Neural progenitor cell (in vitro differentiated cells): ENCODE results near the gene THSD4. TPM values are rescaled to one million over a fixed set of nuclear protein-coding genes. Genes with fewer than 3 reads are reported as not detected.

Experiments
- DNase-seq: peaks from one replicate; pipeline ENCODE4 v3.0.0-alpha.2; 2016; ENCODE audit warnings: low spot score
- H2AFZ ChIP-seq: fragments of 200-600 bp; sonication (generic); replicated peaks from 2 replicates; pipeline ENCODE4 v1.6.1; 2016; ENCODE audit warnings: antibody characterized with exemption
- H3F3A ChIP-seq: fragments of 200-600 bp; sonication (generic); 2 replicates; pipeline ENCODE4 v1.6.1; 2016; ENCODE audit warnings: antibody characterized with exemption, low read depth
- H3K27ac ChIP-seq: fragments of 200-600 bp; sonication (generic); 2 replicates; pipeline ENCODE4 v1.5.1; 2016; ENCODE audit warnings: mild to moderate bottlenecking
- H3K27me3 ChIP-seq: fragments of 200-600 bp; sonication (generic); 2 replicates; pipeline ENCODE4 v1.6.1; 2016; ENCODE audit warnings: mild to moderate bottlenecking, moderate library complexity
- H3K36me3 ChIP-seq: fragments of 200-600 bp; sonication (generic); 2 replicates; pipeline ENCODE4 v1.5.1; 2016
- H3K4me1 ChIP-seq: fragments of 200-600 bp; sonication (generic); 2 replicates; pipeline ENCODE4 v1.6.1; 2016; ENCODE audit warnings: mixed run types
- H3K4me2 ChIP-seq: fragments of 200-600 bp; sonication (generic); 2 replicates; pipeline ENCODE4 v1.6.1; 2016
- H3K4me3 ChIP-seq: fragments of 200-600 bp; sonication (generic); 2 replicates; pipeline ENCODE4 v1.5.1; 2016
- H3K79me2 ChIP-seq: fragments of 200-600 bp; sonication (generic); 2 replicates; pipeline ENCODE4 v1.6.1; 2016; ENCODE audit warnings: low read depth
- H3K9ac ChIP-seq: fragments of 200-600 bp; sonication (generic); 2 replicates; pipeline ENCODE4 v1.6.1; 2016
- H3K9me3 ChIP-seq: fragments of 200-600 bp; sonication (generic); 2 replicates; pipeline ENCODE4 v1.5.1; 2016; ENCODE audit warnings: low read depth
- H4K20me1 ChIP-seq: fragments of 200-600 bp; sonication (generic); 2 replicates; pipeline ENCODE4 v1.6.1; 2016; ENCODE audit warnings: low read depth
- H3K27ac Mint-ChIP-seq: 3 replicates; pipeline ENCODE4 v1.8.0; 2021; ENCODE audit warnings: mixed read lengths
- H3K27me3 Mint-ChIP-seq: 2 replicates; pipeline ENCODE4 v1.8.0; 2022; ENCODE audit warnings: low read depth, mild to moderate bottlenecking, inconsistent platforms, moderate library complexity, mixed read lengths; ENCODE audit not compliant: insufficient read depth
- H3K36me3 Mint-ChIP-seq: 3 replicates; pipeline ENCODE4 v1.8.0; 2021; ENCODE audit warnings: mixed read lengths
- H3K4me1 Mint-ChIP-seq: 3 replicates; pipeline ENCODE4 v1.8.0; 2021; ENCODE audit warnings: mixed read lengths
- H3K4me3 Mint-ChIP-seq: 3 replicates; pipeline ENCODE4 v1.8.0; 2021; ENCODE audit warnings: mild to moderate bottlenecking, moderate library complexity, mixed read lengths
- H3K9me3 Mint-ChIP-seq: 3 replicates; pipeline ENCODE4 v1.8.0; 2020; ENCODE audit warnings: mixed read lengths
- CTCF ChIP-seq: fragments of 200-600 bp; sonication (generic); IDR thresholded peaks from 2 replicates; pipeline ENCODE4 v1.5.1; 2017; ENCODE audit warnings: antibody characterized with exemption, mild to moderate bottlenecking
- EZH2 ChIP-seq: fragments of 200-600 bp; sonication (generic); IDR thresholded peaks from 2 replicates; pipeline ENCODE4 v1.6.1; 2017; ENCODE audit warnings: antibody characterized with exemption, mild to moderate bottlenecking, moderate library complexity
- EZH2phosphoT487 ChIP-seq: fragments of 200-600 bp; sonication (generic); IDR thresholded peaks from 2 replicates; pipeline ENCODE4 v1.6.1; 2017; ENCODE audit warnings: antibody characterized with exemption
- total RNA-seq: library from RNA; depleted of rRNA; stranded (reverse); fragments of >200 nt; gene quantifications from 2 replicates; pipeline ENCODE4 v1.2.3, GENCODE V29; 2015; ENCODE audit warnings: low replicate concordance

Gene THSD4
- total RNA-seq, 1 donor from 2014 or later = 2.4 TPM

- peaks cover 10% of the 10 kb centered on the region for H3K9me3 ChIP-seq
- no peak for TF ChIP-seq EZH2phosphoT487
- TF ChIP-seq CTCF = no peak
- no peak for TF ChIP-seq EZH2
- H3K4me1 ChIP-seq = no peaks in the 10 kb centered on the region
- no peak overlapping the region for H3K27ac Mint-ChIP-seq
- no peaks in the 10 kb centered on the region for H3K27me3 ChIP-seq
- H3K79me2 ChIP-seq = no peaks in the 10 kb centered on the region
- no peaks in the 10 kb centered on the region for H4K20me1 ChIP-seq
- H3K36me3 ChIP-seq = peaks cover 6% of the 10 kb centered on the region
- no peak overlapping the region for H3K4me2 ChIP-seq
- H3K36me3 Mint-ChIP-seq = no peaks in the 10 kb centered on the region
- H3F3A ChIP-seq = no peaks in the 10 kb centered on the region
- no peak overlapping the region for H3K9ac ChIP-seq
- H3K27me3 Mint-ChIP-seq = no peaks in the 10 kb centered on the region
- H3K4me3 ChIP-seq = no peak overlapping the region
- DNase-seq = no peak
- H3K9me3 Mint-ChIP-seq = peaks cover 17% of the 10 kb centered on the region
- no peak overlapping the region for H3K27ac ChIP-seq
- no peaks in the 10 kb centered on the region for H3K4me1 Mint-ChIP-seq
- H2AFZ ChIP-seq = no peak overlapping the region
- no peak overlapping the region for H3K4me3 Mint-ChIP-seq
These were observed 643.4 kb downstream of the THSD4 start for GRCh38 chr15:71758711-71759110.

- H3K27ac ChIP-seq = no peak overlapping the region
- no peak overlapping the region for H3K9ac ChIP-seq
- H3K4me2 ChIP-seq = no peak overlapping the region
- peaks cover 6% of the 10 kb centered on the region for H3K36me3 ChIP-seq
- no peaks in the 10 kb centered on the region for H3K27me3 Mint-ChIP-seq
- no peaks in the 10 kb centered on the region for H3K4me1 ChIP-seq
- peaks cover 13% of the 10 kb centered on the region for H3K9me3 Mint-ChIP-seq
- no peaks in the 10 kb centered on the region for H3F3A ChIP-seq
- H3K27me3 ChIP-seq = no peaks in the 10 kb centered on the region
- no peaks in the 10 kb centered on the region for H3K4me1 Mint-ChIP-seq
- no peak for DNase-seq
- TF ChIP-seq EZH2phosphoT487 = no peak
- TF ChIP-seq EZH2 = no peak
- TF ChIP-seq CTCF = no peak
- H3K36me3 Mint-ChIP-seq = no peaks in the 10 kb centered on the region
- H3K27ac Mint-ChIP-seq = no peak overlapping the region
- H3K9me3 ChIP-seq = peaks cover 10% of the 10 kb centered on the region
- no peak overlapping the region for H3K4me3 Mint-ChIP-seq
- H2AFZ ChIP-seq = no peak overlapping the region
- no peak overlapping the region for H3K4me3 ChIP-seq
- H4K20me1 ChIP-seq = no peaks in the 10 kb centered on the region
- no peaks in the 10 kb centered on the region for H3K79me2 ChIP-seq
These were observed 645.6 kb downstream of the THSD4 start for GRCh38 chr15:71760852-71761251.

GRCh38 chr15:71761649-71762048, 646.4 kb downstream of the THSD4 start:
- Histone ChIP-seq H3K36me3 (peaks cover 6% of the 10 kb centered on the region), H3K9ac (no peak overlapping the region), H3F3A (no peaks in the 10 kb centered on the region), H3K27me3 (no peaks in the 10 kb centered on the region), H3K9me3 (peaks cover 10% of the 10 kb centered on the region), H3K27ac (no peak overlapping the region), H3K4me1 (no peaks in the 10 kb centered on the region), H3K4me2 (no peak overlapping the region), H4K20me1 (no peaks in the 10 kb centered on the region), H3K4me3 (no peak overlapping the region), H2AFZ (no peak overlapping the region), H3K79me2 (no peaks in the 10 kb centered on the region)
- Mint-ChIP-seq H3K36me3 (no peaks in the 10 kb centered on the region), H3K27me3 (no peaks in the 10 kb centered on the region), H3K27ac (no peak overlapping the region), H3K4me3 (no peak overlapping the region), H3K9me3 (peaks cover 16% of the 10 kb centered on the region), H3K4me1 (no peaks in the 10 kb centered on the region)
- no peak for TF ChIP-seq CTCF
- no peak for TF ChIP-seq EZH2
- no peak for TF ChIP-seq EZH2phosphoT487
- DNase-seq = no peak
